BJ (cell line): Measurements from ENCODE around the gene ZNF836. TPM values are rescaled to one million over a fixed set of nuclear protein-coding genes. Genes with fewer than 3 reads are reported as not detected.

ENCODE experiments used
- CTCF ChIA-PET: fragments of 350-600 bp; formaldehyde crosslinking; extraction: SDS; loops from one replicate; lab custom pipeline; 2021; ENCODE audit warnings: antibody characterized with exemption, inconsistent platforms; lab: Yijun Ruan, JAX
- POLR2A ChIA-PET: fragments of 300-600 bp; sonication (Branson Sonifier 250); formaldehyde crosslinking; extraction: SDS; loops from one replicate; lab custom pipeline; 2021; ENCODE audit warnings: antibody characterized with exemption; lab: Charles Lee
- DNase-seq: peaks from one replicate; pipeline ENCODE4 v3.0.0-alpha.2; 2011; ENCODE audit warnings: low read depth
- H3K27me3 ChIP-seq: 2 replicates; pipeline ENCODE4 v1.6.0; 2011; ENCODE audit warnings: low read length; ENCODE audit not compliant: control insufficient read depth, insufficient read depth
- H3K36me3 ChIP-seq: 2 replicates; pipeline ENCODE4 v1.5.1; 2011; ENCODE audit warnings: low read length; ENCODE audit not compliant: control insufficient read depth, insufficient read depth
- H3K4me3 ChIP-seq: 2 replicates; pipeline ENCODE4 v1.5.1; 2011; ENCODE audit warnings: low read depth, mild to moderate bottlenecking, control low read depth, low read length
- CTCF ChIP-seq: IDR thresholded peaks from 2 replicates; pipeline ENCODE4 v1.5.1; 2011; ENCODE audit warnings: low read depth, mild to moderate bottlenecking, control low read depth, inconsistent platforms, low read length, moderate library complexity; ENCODE audit not compliant: insufficient read depth
- polyA plus RNA-seq: library from polyadenylated mRNA; depleted of rRNA; stranded (reverse); fragments of >200 nt; gene quantifications from 2 replicates; pipeline ENCODE4 v1.2.3, GENCODE V29; 2011

ZNF836 gene
- polyA plus RNA-seq, 1 experiment = 1.5 TPM

DNA sequence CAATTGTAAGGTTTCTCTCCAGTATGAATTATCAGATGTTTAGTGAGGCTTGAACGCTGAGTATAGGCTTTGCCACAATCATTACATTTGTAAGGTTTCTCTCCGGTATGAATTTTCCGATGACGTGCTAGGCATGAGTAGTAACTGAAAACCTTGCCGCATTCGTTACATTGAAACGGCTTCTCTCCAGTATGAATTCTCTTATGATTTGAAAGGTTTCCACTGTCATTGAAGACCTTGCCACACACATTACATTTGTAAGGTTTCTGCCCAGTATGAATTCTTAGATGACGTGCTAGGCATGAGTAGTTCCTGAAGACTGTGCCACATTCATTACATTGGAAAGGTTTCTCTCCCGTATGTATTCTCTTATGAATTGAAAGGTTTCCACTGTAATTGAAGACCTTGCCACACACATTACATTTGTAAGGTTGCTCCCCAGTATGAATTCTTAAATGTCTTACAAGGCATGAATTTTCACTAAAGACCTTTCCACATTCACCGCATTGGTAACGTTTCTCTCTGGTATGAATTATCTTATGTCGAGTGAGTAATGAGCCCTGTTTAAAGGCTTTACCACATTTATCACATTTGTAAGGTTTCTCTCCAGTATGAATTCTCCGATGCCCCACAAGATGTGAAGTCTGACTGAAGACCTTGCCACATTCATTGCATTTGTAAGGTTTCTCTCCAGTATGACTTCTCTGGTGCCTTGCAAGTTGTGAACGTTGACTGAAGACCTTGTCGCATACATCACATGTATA lies 15.6 kb downstream of the ZNF836 start:
- TF ChIP-seq CTCF = no peak
- POLR2A ChIA-PET = no interaction called here
- Histone ChIP-seq H3K4me3 (no peak overlapping the region), H3K36me3 (peaks cover 5% of the 10 kb centered on the region), H3K27me3 (no peaks in the 10 kb centered on the region)
- no peak for DNase-seq
- CTCF ChIA-PET = no interaction called here

DNA sequence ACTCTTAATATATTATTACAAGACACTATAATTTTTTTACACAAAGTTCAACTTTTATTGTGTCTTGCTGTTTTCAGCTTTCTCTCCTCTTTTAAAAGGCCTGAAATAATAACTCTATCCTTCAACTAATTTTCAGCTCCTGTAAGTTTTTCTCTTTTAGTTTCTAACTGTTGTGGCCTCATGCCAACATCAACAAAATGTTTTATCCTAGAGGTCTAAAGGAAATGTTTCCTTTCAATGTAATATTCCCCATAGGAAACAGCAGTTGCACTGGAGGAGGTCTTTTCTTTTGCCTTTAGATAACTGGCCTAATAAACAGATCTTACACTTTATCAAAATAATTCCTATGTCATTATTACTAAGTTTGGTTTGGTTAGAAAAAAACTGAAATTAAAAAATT lies 23.2 kb downstream of the ZNF836 start:
- POLR2A ChIA-PET = no interaction called here
- no peak overlapping the region for H3K4me3 ChIP-seq
- H3K27me3 ChIP-seq = no peaks in the 10 kb centered on the region
- no peaks in the 10 kb centered on the region for H3K36me3 ChIP-seq
- no peak for TF ChIP-seq CTCF
- CTCF ChIA-PET = no interaction called here
- DNase-seq = no peak

DNA sequence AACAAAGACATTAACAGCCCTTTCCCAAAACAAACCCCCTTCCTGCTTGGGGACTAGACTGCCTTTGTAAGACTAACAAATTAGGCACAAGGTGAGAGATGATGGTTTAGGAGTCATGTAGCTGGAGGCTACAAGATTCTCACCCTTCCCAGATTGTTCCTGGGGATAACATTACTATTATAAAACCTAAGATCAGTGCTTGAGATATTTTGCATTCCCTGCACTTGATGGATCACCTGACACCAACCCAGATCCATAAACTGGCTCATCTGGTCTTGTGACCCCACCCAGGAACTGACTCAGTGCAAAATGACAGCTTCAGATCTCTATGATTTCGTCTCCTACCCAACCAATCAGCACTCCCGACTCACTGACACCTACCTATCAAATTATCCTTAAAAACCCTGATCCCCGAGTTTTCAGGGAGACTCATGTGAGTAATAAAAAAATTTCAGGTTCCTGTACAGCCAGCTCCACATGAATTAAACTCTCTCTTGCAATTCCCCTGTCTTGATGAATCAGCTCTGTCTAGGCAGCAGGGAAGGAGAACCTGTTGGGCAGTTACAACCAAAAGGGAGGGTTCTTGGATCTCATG lies 29.3 kb downstream of the ZNF836 start:
- Histone ChIP-seq H3K27me3 (no peaks in the 10 kb centered on the region), H3K4me3 (no peak overlapping the region), H3K36me3 (no peaks in the 10 kb centered on the region)
- TF ChIP-seq CTCF = no peak
- POLR2A ChIA-PET = no interaction called here
- no peak for DNase-seq
- CTCF ChIA-PET = no interaction called here

DNA sequence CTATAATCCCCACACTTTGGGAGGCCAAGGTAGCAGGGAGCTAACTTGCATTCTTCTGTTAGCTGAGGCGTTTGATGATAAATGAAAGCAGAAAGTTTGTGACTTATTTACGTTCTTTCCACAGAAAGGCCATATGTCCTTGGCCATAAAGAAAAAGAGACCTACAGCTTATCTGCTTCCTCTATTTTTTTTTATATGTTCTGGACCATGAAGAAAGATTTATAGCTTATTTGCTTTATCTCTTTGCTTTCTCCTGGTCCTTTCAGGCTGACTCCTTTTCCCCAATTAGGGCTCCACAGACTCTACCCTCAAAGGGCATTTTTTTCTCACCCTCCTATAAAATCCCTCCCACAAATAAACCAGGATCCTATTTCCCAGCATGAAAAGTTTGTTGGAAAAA lies 30.2 kb downstream of the ZNF836 start:
- ChIA-PET POLR2A (no interaction called here), CTCF (no interaction called here)
- TF ChIP-seq CTCF = no peak

DNA sequence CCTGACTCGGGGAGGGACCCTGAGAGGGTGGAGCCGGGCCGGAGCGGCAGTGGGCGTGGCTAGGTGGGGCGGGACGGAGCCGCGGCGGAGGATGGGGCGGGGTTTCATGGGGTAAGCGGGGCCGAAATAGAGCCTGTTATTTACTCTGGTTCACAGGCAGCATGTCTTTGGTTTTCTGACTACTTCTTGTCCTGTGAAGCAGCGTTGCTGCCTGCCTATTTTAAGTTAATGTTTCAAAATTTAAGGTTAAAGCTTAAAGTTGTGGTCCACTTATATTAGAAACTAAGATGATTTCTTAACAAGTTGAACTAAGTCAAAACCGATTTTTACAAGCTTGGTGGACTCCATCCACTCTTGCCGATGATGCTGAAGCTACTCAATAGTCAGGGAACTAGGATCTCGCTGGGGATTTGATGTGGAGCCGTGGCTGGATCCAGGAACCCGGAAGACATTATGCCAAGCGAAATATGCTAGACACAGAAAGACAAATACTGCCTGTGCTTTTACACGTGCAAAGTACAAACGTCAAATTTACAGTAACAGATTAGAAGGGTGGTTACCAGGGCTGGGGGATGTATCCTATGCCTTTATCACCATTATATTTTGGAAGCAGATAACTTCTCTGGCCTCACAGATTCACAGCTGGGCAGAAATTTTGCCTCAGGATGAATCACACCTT lies 31.2 kb downstream of the ZNF836 start:
- POLR2A ChIA-PET = interaction anchor here (0.6 kb wide), 1 partner anchor 49 kb away, joined by 3 read pairs; no protein-coding TSS in a partner anchor
- DNase-seq = no peak

More for the DNA sequence above, 30.2 kb downstream of the ZNF836 start:
- Histone ChIP-seq H3K4me3 (no peak overlapping the region), H3K27me3 (no peaks in the 10 kb centered on the region), H3K36me3 (no peaks in the 10 kb centered on the region)
- DNase-seq = no peak

More for the DNA sequence above, 31.2 kb downstream of the ZNF836 start:
- CTCF ChIA-PET = interaction anchor here (1.1 to 3.0 kb wide), 2 partner anchors 53 to 97 kb away, joined by 3 to 21 read pairs; no protein-coding TSS in a partner anchor
- no peak for TF ChIP-seq CTCF
- Histone ChIP-seq H3K36me3 (no peaks in the 10 kb centered on the region), H3K4me3 (peak overlapping the region; percentile 29), H3K27me3 (no peaks in the 10 kb centered on the region)
